HuH-7 (cell line): ENCODE results near the gene LEO1.

Experiments
- DNase-seq: peaks from one replicate; pipeline ENCODE4 v3.0.0; 2011; ENCODE audit warnings: low spot score

The LEO1 gene

DNA sequence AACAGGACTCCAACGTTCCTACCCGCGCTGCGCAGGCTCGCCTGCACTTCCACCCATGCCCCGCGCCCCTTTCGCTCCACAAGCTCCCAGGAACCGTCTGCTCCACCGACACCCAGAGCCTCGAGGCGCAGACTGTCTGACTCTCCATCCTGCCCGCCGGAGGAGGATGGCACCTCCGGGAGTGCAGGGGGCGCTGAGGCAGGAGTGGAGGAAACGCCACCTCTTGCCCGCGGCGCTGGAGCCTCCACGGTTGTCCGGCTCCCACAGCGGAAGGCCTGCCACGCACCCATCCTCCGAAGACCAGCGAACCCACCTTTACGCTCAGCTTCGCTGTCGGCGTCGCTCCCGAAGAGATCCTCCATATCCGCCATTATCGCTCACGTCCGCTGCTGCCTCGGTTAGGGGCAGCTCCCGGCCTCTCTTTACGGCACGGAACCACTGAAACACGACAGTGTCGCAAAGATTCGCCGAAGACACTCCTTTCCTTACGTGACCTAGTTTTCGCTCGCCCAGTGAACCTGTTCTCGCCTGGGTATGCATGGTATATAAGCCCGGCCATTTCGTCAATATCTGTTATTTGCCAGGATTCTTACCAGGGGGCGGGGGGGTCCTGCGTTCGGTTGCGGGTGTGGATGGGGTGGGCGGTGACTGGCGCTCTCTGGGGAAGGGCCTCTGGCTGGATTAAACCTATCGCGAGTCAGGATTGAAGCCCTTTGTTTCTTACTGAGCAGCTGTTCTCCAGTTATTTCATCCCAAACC lies at the start of gene LEO1:
TSS of gene LEO1 (minus strand) at position 404 of the 759 bp plus-strand sequence. CDS start at position 371, 33 bp downstream.
- peak; percentile 81 for DNase-seq

DNA sequence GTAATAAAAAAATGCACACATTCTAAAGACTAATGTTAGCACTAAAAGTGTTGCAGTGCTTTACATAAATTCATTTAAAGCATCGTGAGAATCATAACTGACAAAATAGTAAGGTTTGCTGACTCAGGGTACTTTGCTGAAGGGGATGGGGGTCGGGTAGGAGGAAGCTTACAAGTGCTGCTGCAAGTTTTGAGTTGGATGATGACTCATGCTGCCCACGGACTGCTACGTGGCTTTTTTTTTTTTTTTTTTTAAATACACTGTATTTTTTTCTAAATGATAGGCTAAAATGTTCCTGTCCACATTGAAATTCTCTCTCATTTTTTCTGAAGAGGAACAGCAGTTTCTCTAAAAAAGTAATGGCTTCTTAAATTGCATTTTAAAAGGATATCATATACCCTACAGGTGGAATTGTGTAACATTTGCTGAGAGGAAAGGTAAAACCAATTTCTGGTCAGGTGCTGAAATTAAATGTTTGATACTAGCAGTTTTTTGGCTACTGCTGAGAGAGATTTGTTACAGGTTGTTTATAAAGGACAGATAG lies 49.6 kb upstream of the LEO1 start:
- peak; percentile 63 for DNase-seq

DNA sequence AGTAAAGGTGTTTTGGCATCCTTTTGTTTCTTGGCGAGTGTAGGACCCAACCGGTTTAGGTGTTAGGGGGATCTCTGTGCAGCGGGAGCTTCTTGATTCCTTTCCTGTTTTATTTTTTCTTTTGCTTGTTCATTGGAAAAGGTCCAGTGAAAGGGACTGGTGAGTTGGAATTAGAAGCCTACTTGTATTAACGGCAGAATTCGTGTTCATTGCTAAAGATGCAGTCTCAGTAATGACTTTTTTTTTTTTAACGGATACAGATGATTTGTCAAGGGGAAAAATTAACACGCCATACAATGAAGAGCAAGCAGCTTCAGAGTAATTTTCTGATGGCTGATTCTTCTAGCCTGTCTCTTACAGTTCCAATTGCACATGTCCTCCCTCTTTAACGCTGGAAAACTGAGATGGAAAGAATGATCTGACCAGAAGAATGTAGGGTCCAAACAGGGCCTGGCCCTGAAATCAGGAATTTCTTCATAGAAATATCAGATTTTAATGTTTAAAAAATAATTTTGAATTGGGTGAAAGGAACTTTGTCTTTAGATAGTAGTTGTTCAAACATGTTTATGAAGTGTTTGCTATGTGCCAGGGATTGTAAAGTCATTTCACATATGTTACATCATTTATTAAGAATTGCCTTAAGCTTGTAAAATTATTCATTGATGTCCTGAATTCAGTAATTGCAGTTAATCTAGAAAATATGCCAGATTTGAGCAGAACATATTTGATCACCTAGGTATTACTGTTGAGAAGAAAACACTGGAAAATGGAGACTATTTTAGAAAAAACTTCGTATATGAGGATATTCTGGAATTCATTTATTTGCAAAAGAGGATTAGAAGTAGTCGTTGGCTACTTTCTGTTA lies 48.9 kb upstream of the LEO1 start:
- no peak for DNase-seq

DNA sequence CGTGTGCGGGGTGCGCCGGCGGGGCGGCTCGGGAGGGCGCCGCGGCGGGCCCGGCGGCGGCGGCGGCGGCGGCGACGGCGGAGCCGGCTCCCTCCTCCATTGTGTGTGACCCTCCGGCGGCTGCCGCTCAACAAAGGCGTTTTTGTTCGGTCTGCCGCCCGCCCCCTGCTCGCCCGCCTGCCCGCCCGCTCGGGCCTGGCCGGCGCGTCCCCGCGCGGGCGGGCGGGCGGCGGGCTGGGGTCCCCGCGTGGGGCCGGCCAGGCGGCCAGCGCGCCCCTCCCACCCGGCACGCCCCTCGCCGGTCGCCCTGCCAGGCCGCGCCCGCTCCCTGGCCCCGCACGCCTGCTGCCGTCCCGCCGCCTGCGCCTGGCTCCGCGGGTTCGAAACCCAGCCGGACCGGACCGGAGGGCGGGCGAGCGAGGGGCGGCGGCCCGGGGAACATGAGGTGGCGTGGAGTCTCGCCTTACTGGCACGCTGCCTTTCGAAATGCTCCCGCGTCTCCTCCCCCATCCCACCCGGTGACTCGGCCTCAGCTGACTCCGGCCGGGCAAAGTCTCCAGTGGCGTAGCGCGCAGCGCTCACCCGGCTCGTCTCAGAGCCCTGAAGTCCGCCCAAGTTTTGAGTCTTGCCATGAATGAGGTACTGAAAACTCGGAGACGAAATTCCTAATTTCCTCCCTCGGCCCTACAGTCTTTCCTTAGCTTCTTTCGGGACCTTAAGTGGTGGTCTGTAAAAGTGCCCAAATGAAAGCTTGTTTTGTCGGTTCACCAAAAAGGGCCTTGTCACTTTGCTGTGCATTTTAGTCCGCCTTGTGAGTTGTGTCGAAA lies 48.0 kb upstream of the LEO1 start:
- peak; percentile 86 for DNase-seq

DNA sequence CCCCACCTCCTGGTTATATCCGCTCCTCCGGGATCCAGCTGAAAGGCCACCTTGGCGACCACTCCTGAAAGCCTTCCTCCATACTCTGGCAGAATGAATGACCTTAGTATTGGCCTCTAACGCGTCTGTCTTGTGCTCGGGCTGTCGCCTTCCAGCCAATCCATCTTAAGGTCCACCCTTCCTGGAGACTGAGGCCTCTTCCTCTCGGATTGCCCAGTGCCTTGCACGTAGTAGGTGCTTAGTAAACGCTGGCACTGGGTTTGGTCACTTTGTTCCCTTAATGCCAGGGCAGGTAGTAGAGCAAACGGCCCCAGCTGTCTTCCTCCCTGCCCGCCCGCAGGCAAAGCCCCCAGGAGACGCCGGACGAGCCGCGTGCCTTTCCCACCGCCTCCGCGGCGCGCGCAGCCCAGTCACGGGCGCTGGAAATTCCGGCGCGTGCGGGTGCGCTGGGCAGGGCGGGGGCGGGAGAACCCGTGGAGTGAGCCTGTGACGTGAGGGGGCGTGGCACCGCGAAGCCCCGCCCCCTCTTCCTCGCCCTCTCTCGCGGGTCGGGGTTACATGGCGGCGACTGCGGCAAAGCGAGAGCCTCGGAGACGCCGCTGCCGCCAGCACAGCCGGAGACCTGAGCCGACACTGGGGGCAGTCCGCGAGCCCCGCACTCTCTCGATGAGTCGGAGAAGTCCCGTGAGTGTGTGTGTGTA lies 47.3 kb upstream of the LEO1 start, which contains the start of gene MAPK6:
TSS of gene MAPK6 (plus strand) at position 527 of the 701 bp plus-strand sequence. CDS start 27,242 bp downstream, outside the sequence.
- peak; percentile 95 for DNase-seq

- no peak for DNase-seq
Measured at GRCh38 chr15:52018244-52018643, 46.7 kb upstream of the LEO1 start.

- DNase-seq = no peak
Measured at GRCh38 chr15:52016316-52016715, 44.7 kb upstream of the LEO1 start.

DNA sequence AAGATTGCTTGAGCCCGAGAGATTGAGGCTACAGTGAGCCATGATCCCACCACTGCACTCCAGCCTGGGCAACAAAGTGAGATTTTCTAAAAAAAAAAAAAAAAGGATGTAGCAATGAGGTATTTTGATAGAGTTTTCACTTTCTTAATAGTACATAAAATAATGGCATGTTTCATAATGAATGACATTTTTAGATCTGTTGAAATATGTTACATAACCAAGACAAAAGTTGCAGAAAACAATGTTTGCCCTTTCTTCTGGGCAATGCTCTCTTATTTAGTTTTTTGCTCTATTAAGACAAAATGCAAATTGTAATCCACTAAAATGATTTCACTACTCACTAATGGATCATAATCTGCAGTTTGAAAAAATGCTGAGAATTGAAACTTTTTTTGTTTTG lies 43.0 kb upstream of the LEO1 start:
- no peak for DNase-seq

DNA sequence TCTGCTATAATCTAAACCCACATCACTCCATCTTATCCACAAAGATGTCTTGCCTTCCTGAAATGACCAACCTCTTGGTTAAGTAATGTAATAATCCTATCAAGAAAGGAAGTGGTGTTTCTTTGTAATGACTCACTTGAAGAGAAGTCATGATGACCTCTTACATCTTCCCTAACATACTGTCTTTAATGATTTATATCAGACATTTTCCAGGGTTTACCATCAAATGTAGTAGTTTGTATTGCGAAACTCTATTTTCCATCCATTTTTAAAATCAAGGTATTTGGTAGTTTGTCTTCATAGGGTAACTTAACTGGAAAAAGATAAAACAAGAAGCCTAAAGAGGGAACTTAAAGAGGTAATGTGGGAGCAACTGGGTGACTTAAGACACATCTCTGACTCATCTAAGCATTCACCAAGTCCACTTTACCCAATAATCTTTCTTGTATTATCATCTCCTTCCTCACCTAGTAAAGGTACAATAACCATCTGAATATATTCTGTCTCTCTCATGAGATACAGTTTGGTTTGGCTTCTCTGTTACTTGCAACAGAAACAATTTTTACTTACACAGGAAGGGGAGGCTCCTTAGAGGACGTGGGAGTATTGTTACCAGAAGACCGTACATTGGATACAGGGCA lies 41.7 kb upstream of the LEO1 start:
- no peak for DNase-seq

GRCh38 chr15:52012210-52012609 lies 40.6 kb upstream of the LEO1 start:
- DNase-seq = no peak

- no peak for DNase-seq
Measured at GRCh38 chr15:52011711-52012144, 40.1 kb upstream of the LEO1 start.

- DNase-seq = no peak
Measured at GRCh38 chr15:52010633-52011595, 39.3 kb upstream of the LEO1 start.

DNA sequence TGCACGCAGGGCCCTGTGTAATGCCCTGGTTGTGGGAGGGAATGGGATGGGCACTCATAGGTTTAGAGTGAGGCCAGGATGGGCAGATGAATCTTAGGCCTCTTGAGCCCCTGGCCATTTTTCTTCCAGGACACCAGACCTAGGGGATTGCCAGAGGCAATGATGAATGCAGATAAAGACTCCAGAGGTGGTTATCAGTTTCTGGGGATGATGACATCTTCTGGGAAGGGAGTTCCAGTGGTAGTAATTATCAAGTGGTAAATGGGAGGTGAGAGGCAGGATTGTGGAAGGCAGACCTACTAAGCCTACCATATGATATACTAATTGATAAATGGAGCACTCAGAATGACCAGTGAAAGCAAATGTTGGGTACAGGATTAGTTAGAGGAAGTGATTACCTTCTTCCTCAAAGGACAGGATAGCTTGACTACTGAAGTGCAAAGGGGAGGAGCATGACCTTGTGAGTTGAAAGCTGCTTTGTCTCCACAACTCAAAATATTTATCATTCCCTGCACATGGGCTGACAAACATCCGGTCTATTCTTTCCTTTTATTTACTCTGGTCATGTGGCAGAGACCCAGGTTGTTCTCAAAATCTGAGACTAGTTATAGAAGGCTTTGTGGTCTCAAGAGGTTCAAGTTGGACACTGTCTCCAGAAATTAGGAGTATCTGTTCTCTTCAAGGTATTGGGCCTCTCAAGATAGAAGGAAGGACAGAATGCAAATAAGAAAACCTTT lies 37.3 kb upstream of the LEO1 start:
- DNase-seq = peak; percentile 44

- DNase-seq = no peak
Measured at GRCh38 chr15:52008359-52008697, 36.8 kb upstream of the LEO1 start.

GRCh38 chr15:52006702-52007340 lies 35.2 kb upstream of the LEO1 start:
- no peak for DNase-seq

DNA sequence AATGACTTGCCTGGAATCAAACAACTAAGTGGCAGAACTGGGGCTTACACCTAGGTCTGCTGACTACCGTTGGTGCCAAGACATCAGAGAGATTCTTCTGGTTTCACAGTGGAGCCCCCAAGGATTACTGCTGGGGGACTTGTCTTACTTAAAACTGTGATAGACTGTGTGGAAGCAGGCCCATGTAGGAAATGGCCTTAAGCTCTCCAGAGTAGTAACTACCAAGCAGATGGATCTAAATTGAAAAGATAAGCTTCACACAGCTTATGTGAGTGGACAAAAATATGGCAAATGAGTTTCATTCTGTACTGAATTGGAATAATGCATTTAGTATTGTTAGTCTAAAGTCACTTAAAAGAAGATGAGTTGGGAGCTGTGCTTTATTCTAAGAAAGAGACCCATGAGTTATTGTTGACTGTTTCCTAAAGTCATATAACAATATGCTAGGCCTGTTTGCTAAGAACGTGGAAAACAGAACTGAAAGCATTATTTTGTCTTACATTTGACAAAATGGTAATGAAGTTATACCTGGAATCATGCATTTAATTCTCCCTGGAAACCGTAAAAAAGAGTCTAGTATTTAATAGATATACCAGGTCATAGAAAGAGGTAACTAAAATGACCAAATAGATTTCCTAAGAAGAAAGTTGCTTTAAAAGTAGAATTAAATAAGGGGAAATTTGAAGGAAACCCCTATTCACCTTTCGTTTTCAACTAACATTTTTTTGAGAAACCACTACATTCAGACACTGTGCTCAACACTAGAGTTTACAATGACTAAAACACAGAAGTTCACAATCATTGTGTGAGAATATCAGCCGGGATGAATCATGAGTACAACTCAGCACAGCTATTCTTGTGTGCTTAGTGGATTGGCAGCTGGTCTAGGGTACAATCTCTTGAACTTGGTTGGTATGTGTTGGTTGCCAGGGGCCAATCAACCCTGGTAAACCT lies 34.4 kb upstream of the LEO1 start:
- DNase-seq = no peak

DNA sequence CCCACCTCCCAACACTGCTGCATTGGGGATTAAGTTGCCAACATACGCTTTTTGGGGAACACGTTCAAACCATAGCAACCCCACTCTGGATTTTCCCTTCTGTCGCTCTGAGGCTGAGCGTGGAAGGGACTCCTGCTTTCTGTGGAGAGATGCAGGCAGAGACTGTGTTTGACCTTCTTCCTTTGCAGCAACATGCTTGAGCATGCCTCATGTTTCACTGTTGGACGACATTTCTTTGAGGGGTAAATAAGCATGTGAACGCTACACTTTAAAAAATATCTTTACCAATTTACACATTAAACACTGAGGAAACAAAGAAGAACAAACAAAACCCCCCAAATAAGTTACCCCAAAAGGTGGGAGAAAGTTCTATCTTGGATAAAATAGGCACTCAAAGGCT lies 33.2 kb upstream of the LEO1 start:
- no peak for DNase-seq
